Right renal cortex interstitium (tissue), 3 donors: ENCODE measurements around the gene GTF2H1. TPM values are rescaled to one million over a fixed set of nuclear protein-coding genes. Genes with fewer than 3 reads are reported as not detected.
"Not testable (repeated sequence)": the region's sequence is repeated elsewhere in the genome, so short reads cannot be mapped to it uniquely, and the experiment has no call there.

Source experiments
- DNase-seq, 3 donors: peaks; one replicate each; pipeline ENCODE4 v3.0.0-alpha.2; 2013; ENCODE audit warnings: low read depth in 3 of 3, low spot score in 2 of 3
- polyA plus RNA-seq, 3 donors: library from polyadenylated mRNA; unstranded; fragments of 120-200 nt; gene quantifications; one replicate each; pipeline ENCODE4 v1.2.1, GENCODE V29; 2013; ENCODE audit not compliant: insufficient read length in 3 of 3

GTF2H1 gene
- polyA plus RNA-seq, 3 donors = 55.2 to 57.7 (median 55.3) TPM

- no peak for DNase-seq
These were observed 48.9 kb downstream of the GTF2H1 start for GRCh38 chr11:18371279-18371678.

GRCh38 chr11:18372201-18372600 lies 49.8 kb downstream of the GTF2H1 start:
- no peak for DNase-seq

GRCh38 chr11:18374956-18375355 lies 52.6 kb downstream of the GTF2H1 start:
- no peak for DNase-seq

- no peak for DNase-seq
These were observed 53.6 kb downstream of the GTF2H1 start for GRCh38 chr11:18375941-18376340.

GRCh38 chr11:18379201-18379600 lies 56.8 kb downstream of the GTF2H1 start:
- DNase-seq = no peak

- DNase-seq = no peak
These were observed 61.2 kb downstream of the GTF2H1 start for GRCh38 chr11:18383388-18384156.

GRCh38 chr11:18384157-18384641 lies 61.8 kb downstream of the GTF2H1 start:
- peak in 2 of 3 donors; percentile 23 to 26 for DNase-seq

GRCh38 chr11:18390088-18390487 lies 67.7 kb downstream of the GTF2H1 start:
- DNase-seq = no peak

GRCh38 chr11:18392434-18393321 lies 70.3 kb downstream of the GTF2H1 start:
- no peak for DNase-seq

- DNase-seq = no peak
These were observed 71.4 kb downstream of the GTF2H1 start for GRCh38 chr11:18393581-18394274.

GRCh38 chr11:18394275-18394927 lies 72.0 kb downstream of the GTF2H1 start, which contains the start of gene LDHA:
Gene LDHA, plus strand, starts transcription at chr11:18394563. Its CDS starts 2,280 bp downstream, at chr11:18396843.
- DNase-seq = peak in 2 of 3 donors; percentile 52 to 70

GRCh38 chr11:18394928-18395734 lies 72.8 kb downstream of the GTF2H1 start:
- DNase-seq = peak in 1 of 3 donors; percentile 21

- DNase-seq = peak; percentile 97 to 98 (median 98)
These were observed 73.6 kb downstream of the GTF2H1 start for GRCh38 chr11:18395735-18396504.

- no peak for DNase-seq
These were observed 75.6 kb downstream of the GTF2H1 start for GRCh38 chr11:18397921-18398320.

GRCh38 chr11:18401077-18401476 lies 78.7 kb downstream of the GTF2H1 start:
- DNase-seq = not testable (repeated sequence)

- DNase-seq = no peak
These were observed 81.7 kb downstream of the GTF2H1 start for GRCh38 chr11:18404062-18404461.

- DNase-seq = not testable (repeated sequence)
These were observed 85.0 kb downstream of the GTF2H1 start for GRCh38 chr11:18407400-18407799.

- DNase-seq = no peak
These were observed 86.4 kb downstream of the GTF2H1 start for GRCh38 chr11:18408558-18409291.
